NT2/D1 (cell line): ENCODE measurements around the gene INO80E.
A peak's percentile ranks its signal among the peaks of the same experiment; 100 is the strongest.

Experiments
- DNase-seq: peaks from one replicate; pipeline ENCODE4 v3.0.0-alpha.2; 2011; ENCODE audit warnings: low read depth, low spot score
- H3K27me3 ChIP-seq: 2 replicates; pipeline ENCODE4 v1.6.0; 2011; ENCODE audit warnings: mild to moderate bottlenecking; ENCODE audit not compliant: insufficient read length, insufficient read depth
- H3K36me3 ChIP-seq: 2 replicates; pipeline ENCODE4 v1.6.1; 2011; ENCODE audit warnings: mild to moderate bottlenecking, low read length, mixed read lengths; ENCODE audit not compliant: insufficient read depth, insufficient read length
- H3K4me1 ChIP-seq: 2 replicates; pipeline ENCODE4 v1.5.1; 2011; ENCODE audit not compliant: insufficient read depth, insufficient read length
- H3K4me3 ChIP-seq: 2 replicates; pipeline ENCODE4 v1.5.1; 2011; ENCODE audit warnings: low read depth; ENCODE audit not compliant: insufficient read length
- H3K9ac ChIP-seq: 2 replicates; pipeline ENCODE4 v1.6.0; 2011; ENCODE audit warnings: low read depth; ENCODE audit not compliant: insufficient read length
- H3K9me3 ChIP-seq: 2 replicates; pipeline ENCODE4 v1.5.1; 2011; ENCODE audit warnings: mild to moderate bottlenecking, low read length; ENCODE audit not compliant: insufficient read depth
- SUZ12 ChIP-seq: IDR thresholded peaks from 2 replicates; pipeline ENCODE4 v1.6.1; 2011; ENCODE audit not compliant: insufficient read length, insufficient read depth; ENCODE audit errors: extremely low read depth
- YY1 ChIP-seq: IDR thresholded peaks from 2 replicates; pipeline ENCODE4 v1.6.1; 2011; ENCODE audit not compliant: insufficient read length, insufficient read depth
- ZNF274 ChIP-seq: IDR thresholded peaks from 2 replicates; pipeline ENCODE4 v1.6.1; 2011; ENCODE audit warnings: mild to moderate bottlenecking, low read depth, low read length

The INO80E gene

GRCh38 chr16:30054959-30055553, 59.0 kb downstream of the INO80E start:
- Histone ChIP-seq H3K36me3 (peaks cover 11% of the 10 kb centered on the region), H3K9me3 (no peaks in the 10 kb centered on the region), H3K4me3 (no peak overlapping the region), H3K9ac (peak overlapping the region; percentile 51), H3K27me3 (no peaks in the 10 kb centered on the region), H3K4me1 (peaks cover 10% of the 10 kb centered on the region)
- TF ChIP-seq YY1 (no peak), SUZ12 (no peak), ZNF274 (no peak)
- no peak for DNase-seq
